Measurements from ENCODE around the gene HPX.
A peak's percentile ranks its signal among the peaks of the same experiment; 100 is the strongest.

Gene HPX

GRCh38 chr11:6438979-6439571, 1.7 kb downstream of the HPX start:
- no peaks in the 10 kb centered on the region for H3K27me3 ChIP-seq (replicated peaks; ENCODE audit: control insufficient read depth, insufficient read depth, low read length)
- DNase-seq (ENCODE audit: extremely low read depth, insufficient read length) = no peak
- no peak overlapping the region for H3K4me3 ChIP-seq (replicated peaks; ENCODE audit: low read depth, low read length)
- peak; percentile 71 for TF ChIP-seq CTCF (IDR thresholded peaks at IDR 0.05; ENCODE audit: insufficient read depth, low read length, poor library complexity, severe bottlenecking)
- H3K36me3 ChIP-seq (ENCODE audit: control insufficient read depth, insufficient read depth, low read length) = no peaks in the 10 kb centered on the region

- DNase-seq (ENCODE audit: extremely low read depth, insufficient read length) = no peak
- Histone ChIP-seq H3K4me3 (replicated peaks; ENCODE audit: low read depth, low read length) (no peak overlapping the region), H3K27me3 (replicated peaks; ENCODE audit: control insufficient read depth, insufficient read depth, low read length) (no peaks in the 10 kb centered on the region), H3K36me3 (ENCODE audit: control insufficient read depth, insufficient read depth, low read length) (no peaks in the 10 kb centered on the region)
- no peak for TF ChIP-seq CTCF (IDR thresholded peaks at IDR 0.05; ENCODE audit: insufficient read depth, low read length, poor library complexity, severe bottlenecking)
Measured at GRCh38 chr11:6437993-6438392, 2.8 kb downstream of the HPX start.

GRCh38 chr11:6437423-6437822, 3.4 kb downstream of the HPX start:
- Histone ChIP-seq H3K36me3 (ENCODE audit: control insufficient read depth, insufficient read depth, low read length) (no peaks in the 10 kb centered on the region), H3K4me3 (replicated peaks; ENCODE audit: low read depth, low read length) (no peak overlapping the region), H3K27me3 (replicated peaks; ENCODE audit: control insufficient read depth, insufficient read depth, low read length) (no peaks in the 10 kb centered on the region)
- TF ChIP-seq CTCF (IDR thresholded peaks at IDR 0.05; ENCODE audit: insufficient read depth, low read length, poor library complexity, severe bottlenecking) = no peak
- no peak for DNase-seq (ENCODE audit: extremely low read depth, insufficient read length)

- H3K4me3 ChIP-seq (replicated peaks; ENCODE audit: low read depth, low read length) = no peak overlapping the region
- no peaks in the 10 kb centered on the region for H3K36me3 ChIP-seq (ENCODE audit: control insufficient read depth, insufficient read depth, low read length)
- no peak for DNase-seq (ENCODE audit: extremely low read depth, insufficient read length)
- H3K27me3 ChIP-seq (replicated peaks; ENCODE audit: control insufficient read depth, insufficient read depth, low read length) = no peaks in the 10 kb centered on the region
- TF ChIP-seq CTCF (IDR thresholded peaks at IDR 0.05; ENCODE audit: insufficient read depth, low read length, poor library complexity, severe bottlenecking) = no peak
Measured at GRCh38 chr11:6433998-6434660, 6.7 kb downstream of the HPX start.

- no peak for DNase-seq (ENCODE audit: extremely low read depth, insufficient read length)
- no peak for TF ChIP-seq CTCF (IDR thresholded peaks at IDR 0.05; ENCODE audit: insufficient read depth, low read length, poor library complexity, severe bottlenecking)
- no peaks in the 10 kb centered on the region for H3K27me3 ChIP-seq (replicated peaks; ENCODE audit: control insufficient read depth, insufficient read depth, low read length)
- H3K4me3 ChIP-seq (replicated peaks; ENCODE audit: low read depth, low read length) = no peak overlapping the region
- no peaks in the 10 kb centered on the region for H3K36me3 ChIP-seq (ENCODE audit: control insufficient read depth, insufficient read depth, low read length)
Measured at GRCh38 chr11:6431861-6432260, 8.9 kb downstream of the HPX start.

Data from GM06990 (cell line).